Non-pigmented ciliary epithelial cell (primary cell): ENCODE measurements around the gene SPATA3.

Source experiments
- DNase-seq: peaks from one replicate; pipeline ENCODE4 v3.0.0-alpha.2; 2010; ENCODE audit warnings: low read depth

SPATA3 gene

GRCh38 chr2:231050018-231050901 is 54.3 kb downstream of the SPATA3 start:
- DNase-seq = no peak

- no peak for DNase-seq
Observed at GRCh38 chr2:231051116-231051515, 55.2 kb downstream of the SPATA3 start.

GRCh38 chr2:231052494-231053451 is 56.9 kb downstream of the SPATA3 start:
- DNase-seq = no peak

GRCh38 chr2:231053846-231054245 is 57.9 kb downstream of the SPATA3 start:
- no peak for DNase-seq

GRCh38 chr2:231056453-231057416 is 60.8 kb downstream of the SPATA3 start, which contains the start of gene PSMD1:
Gene PSMD1 (plus strand): TSS chr2:231056867. CDS start chr2:231057026, 159 bp downstream.
- DNase-seq = peak; percentile 74

GRCh38 chr2:231057590-231057989 is 61.7 kb downstream of the SPATA3 start:
- no peak for DNase-seq
